Stomach (tissue), 9 donors: ENCODE measurements around the gene NEDD9. TPM values are rescaled to one million over a fixed set of nuclear protein-coding genes. Genes with fewer than 3 reads are reported as not detected.

Experiments used
- DNase-seq, 2 donors: peaks; one replicate each; pipeline versions ENCODE4 v3.0.0 to v3.0.0-alpha.2; 2013 to 2019
- H3K27ac ChIP-seq, 5 donors: fragments of 200-600 bp in 4 of 5; sonication (generic) in 4 of 5; one replicate each; pipeline ENCODE4 v1.5.1; 2013 to 2019; ENCODE audit warnings: mild to moderate bottlenecking in 1 of 5, moderate library complexity in 1 of 5
- H3K27me3 ChIP-seq, 3 donors: fragments of 200-600 bp; sonication (generic); one replicate each; pipeline ENCODE4 v1.5.1; 2017 to 2019; ENCODE audit warnings: mixed run types in 1 of 3
- H3K36me3 ChIP-seq, 4 donors: fragments of 200-600 bp; sonication (generic); 1 replicate in 3 of 4; 2 replicates in 1 of 4; pipeline ENCODE4 v1.5.1; 2016 to 2019
- H3K4me1 ChIP-seq, 4 donors: fragments of 200-600 bp; sonication (generic); one replicate each; pipeline ENCODE4 v1.5.1; 2016 to 2019
- H3K4me3 ChIP-seq, 4 donors: fragments of 200-600 bp; sonication (generic) in 3 of 4; one replicate each; pipeline ENCODE4 v1.5.1; 2016 to 2019; ENCODE audit warnings: mild to moderate bottlenecking in 1 of 4
- H3K9me3 ChIP-seq, 4 donors: fragments of 200-600 bp; sonication (generic); one replicate each; pipeline ENCODE4 v1.5.1; 2016 to 2019
- EP300 ChIP-seq: sonication (generic); formaldehyde crosslinking; IDR thresholded peaks from one replicate; pipeline ENCODE4 v1.6.1; 2017; ENCODE audit warnings: antibody characterized with exemption
- POLR2A ChIP-seq, 4 donors: fragments of 450-650 bp; IDR thresholded peaks; one replicate each; pipeline ENCODE4 v1.6.1; 2016; ENCODE audit warnings: antibody characterized with exemption in 4 of 4, control low read depth in 2 of 4, mild to moderate bottlenecking in 1 of 4, moderate library complexity in 1 of 4
- POLR2AphosphoS5 ChIP-seq, 3 donors: sonication (generic); formaldehyde crosslinking; IDR thresholded peaks; one replicate each; pipeline ENCODE4 v1.6.1; 2016; ENCODE audit warnings: antibody characterized with exemption in 3 of 3
- WGBS, 5 donors: extraction: QIAGEN DNeasy Blood & Tissue Kit in 3 of 5; methylation state at CpG; one replicate each; pipeline versions ENCODE4 v1.1.5 to v1.1.7; 2013 to 2018; 5-methylcytosine and 5-hydroxymethylcytosine counted together
- intact Hi-C: fragments of 100-400 bp; cut with DNase I; formaldehyde crosslinking; loops from one replicate; pipeline ENCODE4 v1.15.1; 2023; ENCODE audit warnings: low total_unique reads
- polyA plus RNA-seq, 3 donors: library from polyadenylated mRNA; stranded (reverse); fragments of 200-250 nt; gene quantifications; one replicate each; pipeline ENCODE4 v1.2.3, GENCODE V29; 2013
- total RNA-seq, 5 donors: library from RNA; depleted of rRNA; stranded (reverse); fragments of >200 nt; gene quantifications; one replicate each; pipeline versions ENCODE4 v1.1.0 to v1.2.3, GENCODE V29; 2014 to 2016
- TF ChIP-seq, protein P1 (sequence below), 7 experiments: fragments of 450-650 bp in 4 of 7; fragments of 200-600 bp in 3 of 7; sonication (generic) in 3 of 7; IDR thresholded peaks; one replicate each; pipeline ENCODE4 v1.5.1; 2016 to 2019; ENCODE audit warnings: antibody characterized with exemption in 7 of 7, control low read depth in 2 of 7, mild to moderate bottlenecking in 1 of 7
- donor health status: healthy with polysubstance abuse.
- donor health status: Bipolar disorder and iron deficiency.
- donor health status: healthy.

The NEDD9 gene
- total and polyA plus RNA-seq, 8 donors: 4.2 to 97.9 (median 26.9) TPM

DNA sequence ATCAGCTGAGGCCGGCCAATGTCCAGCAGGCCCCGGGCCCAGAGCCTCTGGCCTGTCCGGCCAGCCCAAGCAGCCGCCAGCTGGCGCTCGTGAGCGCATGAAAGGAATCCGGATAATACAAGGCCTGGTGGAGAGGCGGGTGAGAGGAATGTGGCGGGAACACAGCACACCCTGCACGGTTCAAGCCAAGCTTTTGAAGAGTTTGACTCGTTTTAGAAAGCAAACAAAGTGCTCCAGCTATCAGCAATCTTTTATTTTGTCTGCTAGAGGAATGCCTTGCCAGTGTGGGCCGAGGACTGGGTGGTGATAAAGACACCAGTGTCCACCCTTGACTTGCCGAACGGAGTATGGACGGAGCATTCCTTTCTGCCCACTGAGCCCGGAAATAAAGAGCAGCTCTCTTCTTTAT, 9.3 kb upstream of the NEDD9 start:
- Histone ChIP-seq H3K9me3 (no peaks in the 10 kb centered on the region), H3K27ac (no peak overlapping the region), H3K4me3 (no peak overlapping the region), H3K27me3 (no peaks in the 10 kb centered on the region), H3K36me3 (no peaks in the 10 kb centered on the region), H3K4me1 (peaks cover 9 to 29% (median 19%) of the 10 kb centered on the region in 4 donors)
- TF ChIP-seq POLR2A (IDR thresholded peaks at IDR 0.05): no peak
- TF ChIP-seq, protein P1, sequence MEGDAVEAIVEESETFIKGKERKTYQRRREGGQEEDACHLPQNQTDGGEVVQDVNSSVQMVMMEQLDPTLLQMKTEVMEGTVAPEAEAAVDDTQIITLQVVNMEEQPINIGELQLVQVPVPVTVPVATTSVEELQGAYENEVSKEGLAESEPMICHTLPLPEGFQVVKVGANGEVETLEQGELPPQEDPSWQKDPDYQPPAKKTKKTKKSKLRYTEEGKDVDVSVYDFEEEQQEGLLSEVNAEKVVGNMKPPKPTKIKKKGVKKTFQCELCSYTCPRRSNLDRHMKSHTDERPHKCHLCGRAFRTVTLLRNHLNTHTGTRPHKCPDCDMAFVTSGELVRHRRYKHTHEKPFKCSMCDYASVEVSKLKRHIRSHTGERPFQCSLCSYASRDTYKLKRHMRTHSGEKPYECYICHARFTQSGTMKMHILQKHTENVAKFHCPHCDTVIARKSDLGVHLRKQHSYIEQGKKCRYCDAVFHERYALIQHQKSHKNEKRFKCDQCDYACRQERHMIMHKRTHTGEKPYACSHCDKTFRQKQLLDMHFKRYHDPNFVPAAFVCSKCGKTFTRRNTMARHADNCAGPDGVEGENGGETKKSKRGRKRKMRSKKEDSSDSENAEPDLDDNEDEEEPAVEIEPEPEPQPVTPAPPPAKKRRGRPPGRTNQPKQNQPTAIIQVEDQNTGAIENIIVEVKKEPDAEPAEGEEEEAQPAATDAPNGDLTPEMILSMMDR (IDR thresholded peaks at IDR 0.05): peak in 5 of 7 experiments; percentile 50 to 91 (median 82)
- TF ChIP-seq EP300: no peak
- TF ChIP-seq POLR2AphosphoS5 (IDR thresholded peaks at IDR 0.05): peak in 2 of 3 donors; percentile 5 to 44
- WGBS, 5 donors: 26 to 43% (median 38%) methylated on average over 17 of the region's 17 CpGs
- DNase-seq: peak; percentile 82 to 87
- intact Hi-C loops: no loop called here

DNA sequence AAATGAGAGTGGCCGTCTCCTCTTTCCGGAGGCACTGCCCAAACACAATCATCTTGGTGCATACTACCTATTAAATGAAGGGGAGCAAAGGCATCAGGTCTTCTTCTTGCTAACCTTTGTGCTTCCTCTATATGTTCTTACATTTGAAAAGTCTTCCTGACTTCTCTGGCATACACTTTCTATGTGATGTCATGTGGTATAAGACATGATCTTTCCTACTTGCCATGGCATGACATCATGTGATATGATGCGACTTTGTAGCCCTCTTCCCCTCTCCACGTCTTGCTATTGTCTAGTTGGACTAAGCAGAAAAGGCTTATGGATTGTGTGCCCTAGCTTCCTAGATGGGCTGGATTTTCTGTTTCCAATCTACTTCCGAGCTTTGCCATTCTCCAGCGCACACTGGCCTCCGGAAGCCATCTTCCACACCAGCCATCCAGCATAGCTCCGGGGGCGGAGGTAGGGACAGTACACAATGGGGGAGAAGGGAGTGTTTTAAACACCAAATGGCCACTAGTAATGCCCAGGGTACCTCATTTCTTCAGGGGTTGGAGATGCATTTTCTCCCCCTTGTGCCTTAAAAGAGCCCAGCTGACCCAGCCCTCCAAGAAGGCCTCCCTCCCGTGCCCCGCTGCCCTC, 8.8 kb upstream of the NEDD9 start:
- H3K4me1 ChIP-seq: peaks cover 9 to 33% (median 21%) of the 10 kb centered on the region in 4 donors
- WGBS, 5 donors: 80 to 87% (median 82%) methylated on average over 11 of the region's 11 CpGs
- no peaks in the 10 kb centered on the region for H3K36me3 ChIP-seq
- no peak overlapping the region for H3K4me3 ChIP-seq
- intact Hi-C loops: no loop called here
- no peaks in the 10 kb centered on the region for H3K27me3 ChIP-seq
- DNase-seq: no peak
- H3K27ac ChIP-seq: no peak overlapping the region
- no peak for TF ChIP-seq EP300
- no peaks in the 10 kb centered on the region for H3K9me3 ChIP-seq

DNA sequence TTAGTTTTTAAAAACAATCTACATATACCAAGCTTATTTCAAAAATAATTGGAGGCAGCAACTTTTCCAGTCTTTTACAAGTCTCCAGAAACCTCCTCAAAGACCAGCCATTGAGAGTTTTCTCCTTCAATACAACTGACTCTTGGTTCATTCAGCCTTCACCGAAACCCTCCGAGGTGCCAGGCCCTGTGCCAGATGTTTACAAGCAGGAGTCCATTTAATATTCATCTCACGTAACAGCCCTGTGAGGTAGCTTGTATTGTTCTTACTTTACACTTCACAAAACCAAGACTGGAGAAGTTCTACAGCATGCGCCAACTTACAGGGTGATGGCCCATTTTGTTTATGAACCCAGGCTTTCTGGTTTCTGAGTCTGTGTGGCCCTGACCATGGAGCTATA, 5.5 kb upstream of the NEDD9 start:
- Histone ChIP-seq H3K4me1 (peaks cover 9 to 38% (median 22%) of the 10 kb centered on the region in 4 donors), H3K27me3 (no peaks in the 10 kb centered on the region), H3K27ac (no peak overlapping the region), H3K4me3 (no peak overlapping the region), H3K36me3 (no peaks in the 10 kb centered on the region), H3K9me3 (no peaks in the 10 kb centered on the region)
- 93 to 97% (median 95%) methylated on average over 4 of the region's 4 CpGs for WGBS, 5 donors
- intact Hi-C loops: loop anchor here (10.0 kb wide), 1 partner anchor 257 kb away; no protein-coding TSS in a partner anchor
- TF ChIP-seq POLR2AphosphoS5 (IDR thresholded peaks at IDR 0.05): no peak
- no peak for TF ChIP-seq EP300
- DNase-seq: no peak

DNA sequence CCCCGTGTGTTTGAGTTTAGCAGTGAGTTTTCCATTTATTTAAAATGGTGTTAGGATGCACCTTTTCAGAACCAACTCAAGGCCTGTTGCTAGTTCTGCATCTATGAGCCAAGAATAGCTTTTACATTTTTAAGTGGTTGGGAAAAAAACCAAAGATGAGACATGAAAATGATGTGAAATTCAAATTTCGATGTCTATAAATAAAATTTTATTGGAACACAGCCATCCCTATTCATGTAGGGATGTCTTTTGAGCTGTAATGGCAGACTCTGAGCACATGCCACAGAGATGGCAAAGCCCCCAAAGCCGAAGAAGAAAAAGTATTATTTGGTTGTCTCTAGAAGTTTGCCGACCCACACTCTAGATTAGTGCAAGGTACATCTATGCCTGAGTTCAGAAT, 5.0 kb upstream of the NEDD9 start:
- TF ChIP-seq POLR2AphosphoS5 (IDR thresholded peaks at IDR 0.05): no peak
- TF ChIP-seq POLR2A (IDR thresholded peaks at IDR 0.05): no peak
- TF ChIP-seq, protein P1 (IDR thresholded peaks at IDR 0.05): no peak
- peaks cover 6 to 34% (median 21%) of the 10 kb centered on the region in 4 donors for H3K4me1 ChIP-seq
- no peak overlapping the region for H3K27ac ChIP-seq
- no peak for DNase-seq
- H3K9me3 ChIP-seq: no peaks in the 10 kb centered on the region
- no peaks in the 10 kb centered on the region for H3K27me3 ChIP-seq
- no peak overlapping the region for H3K4me3 ChIP-seq
- no peaks in the 10 kb centered on the region for H3K36me3 ChIP-seq
- 91 to 98% (median 94%) methylated on average over 4 of the region's 4 CpGs for WGBS, 5 donors
- intact Hi-C loops: loop anchor here (10.0 kb wide), 1 partner anchor 257 kb away; no protein-coding TSS in a partner anchor

DNA sequence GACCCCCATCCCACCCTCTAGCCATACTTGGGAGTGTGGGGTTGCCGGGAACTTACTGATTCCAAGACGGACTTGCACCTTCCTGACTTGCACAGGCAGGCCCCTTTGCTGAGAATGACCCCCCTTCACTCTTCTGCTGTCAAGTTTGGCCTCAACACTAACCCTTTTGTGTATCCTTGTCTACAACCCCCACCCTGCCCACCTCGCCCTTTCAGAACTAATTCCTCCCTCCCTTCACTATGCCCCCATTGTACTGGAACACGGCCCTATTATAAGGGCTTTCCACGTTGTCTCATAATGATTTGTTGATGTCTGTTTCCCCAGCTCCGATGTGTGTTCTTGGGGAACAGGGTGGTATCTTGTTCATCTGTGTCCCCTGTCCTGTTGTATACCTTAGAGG, 4.4 kb upstream of the NEDD9 start:
- WGBS, 5 donors: 84 to 90% (median 88%) methylated on average over 6 of the region's 6 CpGs
- intact Hi-C loops: loop anchor here (10.0 kb wide), 1 partner anchor 258 kb away; no protein-coding TSS in a partner anchor
- Histone ChIP-seq H3K36me3 (no peaks in the 10 kb centered on the region), H3K27me3 (no peaks in the 10 kb centered on the region), H3K9me3 (no peaks in the 10 kb centered on the region), H3K4me3 (no peak overlapping the region), H3K4me1 (peaks cover 1 to 29% (median 16%) of the 10 kb centered on the region in 4 donors), H3K27ac (peak overlapping the region in 1 of 5 donors; percentile 20)
- no peak for DNase-seq
- TF ChIP-seq POLR2AphosphoS5 (IDR thresholded peaks at IDR 0.05) (no peak), POLR2A (IDR thresholded peaks at IDR 0.05) (no peak), EP300 (no peak)
- TF ChIP-seq, protein P1 (IDR thresholded peaks at IDR 0.05): no peak
